ENCODE measurements around the gene DDIT4.
"Not testable (repeated sequence)": the region's sequence is repeated elsewhere in the genome, so short reads cannot be mapped to it uniquely, and the experiment has no call there.

The DDIT4 gene

GRCh38 chr10:72267819-72268399, 5.8 kb upstream of the DDIT4 start:
- DNase-seq (ENCODE audit: low spot score): no peak

DNA sequence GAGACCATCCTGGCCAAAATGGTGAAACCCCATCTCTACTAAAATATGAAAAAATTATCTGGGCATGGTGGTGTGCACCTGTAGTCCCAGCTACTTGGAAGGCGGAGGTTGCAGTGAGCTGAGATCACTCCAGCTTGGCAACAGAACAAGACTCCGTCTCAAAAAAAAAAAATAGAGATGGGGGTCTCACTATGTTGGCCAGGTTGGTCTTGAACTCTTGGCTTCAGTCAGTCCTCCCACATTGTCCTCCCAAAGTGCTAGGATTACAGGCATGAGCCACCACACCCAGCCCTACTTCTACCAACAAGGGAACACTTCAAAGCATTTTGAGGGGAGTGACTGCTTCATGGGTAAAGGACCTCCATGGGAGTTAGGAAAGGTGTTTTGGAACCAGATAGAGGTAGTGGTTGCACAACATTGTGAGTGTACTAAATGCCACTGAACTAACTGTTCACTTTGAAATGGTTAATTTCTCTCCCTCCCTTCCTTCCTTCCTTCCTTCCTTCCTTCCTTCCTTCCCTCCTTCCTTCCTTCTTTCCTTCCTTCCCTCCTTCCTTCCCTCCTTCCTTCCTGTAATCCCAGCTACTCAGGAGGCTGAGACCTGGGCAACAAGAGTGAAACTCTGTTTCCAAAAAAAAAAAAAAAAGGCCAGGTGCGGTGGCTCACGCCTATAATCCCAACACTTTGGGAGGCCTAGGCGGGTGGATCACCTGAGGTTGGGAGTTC, 5.1 kb upstream of the DDIT4 start:
- not testable (repeated sequence) for DNase-seq (ENCODE audit: low spot score)

GRCh38 chr10:72270607-72271281, 3.0 kb upstream of the DDIT4 start:
- DNase-seq (ENCODE audit: low spot score): no peak

GRCh38 chr10:72272689-72273409, 875 bp upstream of the DDIT4 start:
- DNase-seq (ENCODE audit: low spot score): peak; percentile 84

GRCh38 chr10:72274213-72274729, 547 bp downstream of the DDIT4 start:
- DNase-seq (ENCODE audit: low spot score): no peak

DNA sequence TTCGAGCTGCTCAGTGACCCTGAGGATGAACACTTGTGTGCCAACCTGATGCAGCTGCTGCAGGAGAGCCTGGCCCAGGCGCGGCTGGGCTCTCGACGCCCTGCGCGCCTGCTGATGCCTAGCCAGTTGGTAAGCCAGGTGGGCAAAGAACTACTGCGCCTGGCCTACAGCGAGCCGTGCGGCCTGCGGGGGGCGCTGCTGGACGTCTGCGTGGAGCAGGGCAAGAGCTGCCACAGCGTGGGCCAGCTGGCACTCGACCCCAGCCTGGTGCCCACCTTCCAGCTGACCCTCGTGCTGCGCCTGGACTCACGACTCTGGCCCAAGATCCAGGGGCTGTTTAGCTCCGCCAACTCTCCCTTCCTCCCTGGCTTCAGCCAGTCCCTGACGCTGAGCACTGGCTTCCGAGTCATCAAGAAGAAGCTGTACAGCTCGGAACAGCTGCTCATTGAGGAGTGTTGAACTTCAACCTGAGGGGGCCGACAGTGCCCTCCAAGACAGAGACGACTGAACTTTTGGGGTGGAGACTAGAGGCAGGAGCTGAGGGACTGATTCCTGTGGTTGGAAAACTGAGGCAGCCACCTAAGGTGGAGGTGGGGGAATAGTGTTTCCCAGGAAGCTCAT, 1.1 kb downstream of the DDIT4 start:
- DNase-seq (ENCODE audit: low spot score): peak; percentile 80

DNA sequence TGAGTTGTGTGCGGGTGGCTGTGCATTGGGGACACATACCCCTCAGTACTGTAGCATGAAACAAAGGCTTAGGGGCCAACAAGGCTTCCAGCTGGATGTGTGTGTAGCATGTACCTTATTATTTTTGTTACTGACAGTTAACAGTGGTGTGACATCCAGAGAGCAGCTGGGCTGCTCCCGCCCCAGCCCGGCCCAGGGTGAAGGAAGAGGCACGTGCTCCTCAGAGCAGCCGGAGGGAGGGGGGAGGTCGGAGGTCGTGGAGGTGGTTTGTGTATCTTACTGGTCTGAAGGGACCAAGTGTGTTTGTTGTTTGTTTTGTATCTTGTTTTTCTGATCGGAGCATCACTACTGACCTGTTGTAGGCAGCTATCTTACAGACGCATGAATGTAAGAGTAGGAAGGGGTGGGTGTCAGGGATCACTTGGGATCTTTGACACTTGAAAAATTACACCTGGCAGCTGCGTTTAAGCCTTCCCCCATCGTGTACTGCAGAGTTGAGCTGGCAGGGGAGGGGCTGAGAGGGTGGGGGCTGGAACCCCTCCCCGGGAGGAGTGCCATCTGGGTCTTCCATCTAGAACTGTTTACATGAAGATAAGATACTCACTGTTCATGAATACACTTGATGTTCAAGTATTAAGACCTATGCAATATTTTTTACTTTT, 1.8 kb downstream of the DDIT4 start:
- DNase-seq (ENCODE audit: low spot score): peak; percentile 58

DNA sequence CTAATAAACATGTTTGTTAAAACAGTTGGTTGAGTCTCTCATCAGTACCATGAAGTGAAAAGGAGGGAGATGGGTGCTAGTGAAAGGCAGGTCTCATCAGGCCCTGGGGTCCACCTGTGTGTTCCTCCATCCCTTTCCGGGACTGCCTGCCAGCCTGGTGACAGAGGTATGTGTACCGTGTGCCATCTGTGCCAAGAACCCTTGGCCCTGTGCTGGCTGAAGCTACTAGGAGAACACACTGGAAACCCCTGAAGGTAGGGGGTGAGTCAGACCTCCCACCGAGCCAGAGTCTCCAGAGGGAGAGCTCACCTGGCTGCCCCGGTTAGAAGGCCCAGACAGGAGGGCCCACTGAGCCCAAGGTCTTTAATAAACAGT, 2.3 kb downstream of the DDIT4 start:
- DNase-seq (ENCODE audit: low spot score): no peak

GRCh38 chr10:72276421-72277339, 3.0 kb downstream of the DDIT4 start:
- peak; percentile 57 for DNase-seq (ENCODE audit: low spot score)

- DNase-seq (ENCODE audit: low spot score): peak; percentile 25
These were observed 3.7 kb downstream of the DDIT4 start for GRCh38 chr10:72277340-72277995.

DNA sequence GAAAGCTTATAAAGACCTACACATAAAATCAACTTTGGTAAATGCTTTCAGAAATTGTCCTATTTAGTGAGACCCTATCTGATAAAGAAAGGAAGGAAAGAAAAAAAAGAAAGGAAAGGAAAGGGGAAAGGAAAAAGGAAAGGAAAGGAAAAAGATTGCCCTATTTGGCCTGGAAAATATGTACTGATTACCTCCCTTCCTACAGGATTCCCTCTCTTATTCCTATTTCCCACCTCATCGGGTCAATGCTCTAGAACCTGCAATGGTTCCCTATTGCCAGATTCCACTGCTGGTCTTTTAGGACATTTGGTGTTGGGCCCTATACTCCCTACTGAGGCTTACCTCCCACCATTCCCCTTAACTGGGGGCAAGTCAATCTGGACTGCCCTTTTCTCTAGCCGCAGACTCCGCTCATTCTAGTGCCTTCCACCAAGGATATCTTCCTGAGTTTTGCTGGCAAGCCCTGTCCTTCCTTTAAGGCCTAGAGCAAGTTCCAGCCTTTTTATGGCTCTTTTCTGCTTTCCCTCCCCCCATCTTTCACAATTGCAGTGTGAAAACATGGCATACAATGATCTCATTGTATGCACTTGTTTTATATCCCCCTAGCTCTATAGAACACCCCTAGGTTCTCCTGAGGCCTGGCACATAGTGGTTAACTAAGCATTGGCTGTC, 4.4 kb downstream of the DDIT4 start:
- DNase-seq (ENCODE audit: low spot score): no peak

DNA sequence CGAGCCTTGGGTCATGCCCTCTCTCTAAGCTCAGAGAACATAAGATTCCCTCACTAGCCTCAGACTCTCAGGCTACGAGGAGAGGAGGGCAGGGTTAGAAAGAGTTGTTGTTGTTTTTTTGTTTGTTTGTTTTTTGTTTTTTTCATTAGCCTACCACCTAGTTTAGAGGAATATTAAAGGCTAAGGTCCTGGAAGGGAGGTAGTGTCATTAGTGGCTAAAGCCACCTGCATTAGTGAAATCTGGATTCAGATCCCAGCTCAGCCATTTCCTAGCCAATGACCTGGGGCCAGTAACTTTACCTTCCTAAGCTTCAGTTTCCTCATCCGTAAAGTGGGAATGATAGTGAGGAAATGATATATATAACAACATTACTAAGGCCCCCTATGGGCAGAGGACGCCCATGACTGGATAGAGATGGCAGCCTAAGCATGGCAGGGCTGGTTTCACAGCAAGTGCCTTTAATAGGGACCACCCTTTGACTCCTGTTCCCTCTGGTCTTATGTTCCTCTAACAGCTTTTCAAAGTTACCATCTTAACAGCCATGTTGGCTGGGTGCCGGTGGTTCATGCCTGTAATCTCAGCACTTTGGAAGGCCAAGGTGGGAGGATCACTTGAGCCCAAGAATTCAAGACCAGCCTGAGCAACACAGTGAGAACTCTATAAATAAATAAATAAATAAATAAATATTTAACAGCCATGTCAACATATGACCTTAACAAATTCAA, 5.1 kb downstream of the DDIT4 start:
- DNase-seq (ENCODE audit: low spot score): peak; percentile 21

GRCh38 chr10:72279587-72279986, 5.9 kb downstream of the DDIT4 start:
- not testable (repeated sequence) for DNase-seq (ENCODE audit: low spot score)

GRCh38 chr10:72283131-72283530, 9.4 kb downstream of the DDIT4 start:
- no peak for DNase-seq (ENCODE audit: low spot score)

DNA sequence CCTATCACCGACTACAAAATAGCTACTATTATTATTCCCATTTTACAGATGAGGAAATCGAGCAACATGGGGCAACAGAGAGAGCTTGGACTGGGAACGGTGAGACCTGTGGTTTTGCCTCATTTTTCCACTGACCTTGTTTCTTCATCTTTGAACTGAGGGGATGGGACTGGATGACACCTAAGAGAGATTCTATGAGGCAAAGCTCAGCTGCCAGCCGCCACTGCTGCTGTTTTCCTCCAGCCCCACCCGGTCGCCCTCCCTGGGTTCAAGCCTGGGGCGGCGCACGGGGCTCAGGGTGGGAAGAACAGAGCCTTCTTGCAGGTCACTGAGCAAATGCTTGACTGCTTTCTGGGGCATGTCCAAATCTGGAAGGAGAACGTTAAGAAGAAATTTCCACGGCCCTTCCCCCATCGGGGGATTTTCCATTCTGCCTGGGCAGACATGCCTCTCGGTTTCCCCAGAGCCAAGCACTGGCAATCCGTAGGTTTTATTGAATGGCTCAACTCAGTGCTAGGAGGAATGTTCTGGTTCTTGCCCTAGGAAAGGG, 12.3 kb downstream of the DDIT4 start:
- DNase-seq (ENCODE audit: low spot score): no peak

GRCh38 chr10:72291019-72291532, 17.4 kb downstream of the DDIT4 start:
- peak; percentile 72 for DNase-seq (ENCODE audit: low spot score)

DNA sequence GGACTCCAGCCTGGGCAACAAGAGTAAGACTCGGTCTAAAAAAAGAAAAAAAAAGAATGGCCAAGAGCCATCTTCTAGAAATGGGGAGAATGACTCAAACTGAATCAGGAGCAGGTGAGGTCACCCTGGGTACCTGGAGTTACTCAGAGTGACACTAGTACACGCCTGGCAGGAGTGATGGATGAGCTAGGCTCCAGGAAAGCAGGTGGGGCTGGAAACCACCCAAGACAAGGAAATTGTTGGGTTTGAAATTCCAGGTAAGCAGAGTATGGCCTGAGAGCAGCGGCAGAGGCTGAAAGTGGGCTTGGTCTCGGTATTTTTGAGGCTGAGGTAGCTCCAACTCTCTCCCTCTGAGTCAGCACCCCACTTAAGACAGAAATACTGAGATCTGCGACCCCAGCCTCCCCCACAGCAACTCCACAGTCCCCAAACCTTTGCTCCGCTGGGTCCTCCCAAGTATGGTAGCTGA, 18.5 kb downstream of the DDIT4 start:
- no peak for DNase-seq (ENCODE audit: low spot score)
